NCI-H1436 treated with DMSO at 0.1 percent for 48 hours (cell line): Measurements from ENCODE around the gene CFAP210.

Experiments
- DNase-seq: peaks from one replicate; lab custom pipeline; 2025; lab: John Stamatoyannopoulos, UW

CFAP210 gene

DNA sequence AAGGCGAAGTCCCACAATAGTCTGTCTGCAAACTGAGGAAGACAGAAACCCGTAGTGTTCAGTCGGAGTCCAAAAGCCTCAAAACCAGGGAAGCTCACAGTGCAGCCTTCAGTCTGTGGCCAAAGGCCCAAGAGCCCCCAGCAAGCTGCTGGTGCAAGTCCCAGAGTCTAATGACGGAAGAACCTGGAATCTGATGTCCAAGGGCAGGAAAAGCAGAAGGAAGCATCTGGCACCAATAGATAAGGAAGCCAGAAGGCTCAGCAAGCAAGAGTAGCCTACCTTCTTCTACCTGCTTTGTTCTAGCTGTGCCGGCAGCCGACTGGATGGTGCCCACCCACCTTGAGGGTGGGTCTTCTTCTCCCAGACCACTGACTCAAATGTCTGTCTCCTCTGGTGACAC lies 21.8 kb downstream of the CFAP210 start:
- DNase-seq: no peak

DNA sequence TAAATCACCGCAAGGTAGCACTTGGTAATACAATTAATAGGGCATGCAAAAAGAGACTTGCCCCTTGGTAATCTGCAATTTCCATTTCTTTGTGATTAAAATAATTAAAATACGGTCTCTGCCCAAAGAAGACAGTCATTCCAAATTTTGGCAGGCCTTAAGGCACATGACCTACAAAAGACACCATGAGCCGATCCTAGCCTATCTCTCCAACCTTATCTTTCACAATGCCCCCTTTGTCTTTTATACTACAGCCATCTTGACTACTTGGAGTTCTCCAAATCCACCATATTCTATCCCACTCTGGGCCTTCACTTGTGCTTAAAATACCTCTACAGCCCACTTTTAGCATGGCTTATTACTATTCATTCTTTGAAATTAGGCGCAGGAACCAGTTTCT lies 23.3 kb downstream of the CFAP210 start:
- DNase-seq: no peak

- DNase-seq: no peak
Observed at GRCh38 chr2:169670215-169670651, 24.0 kb downstream of the CFAP210 start.

DNA sequence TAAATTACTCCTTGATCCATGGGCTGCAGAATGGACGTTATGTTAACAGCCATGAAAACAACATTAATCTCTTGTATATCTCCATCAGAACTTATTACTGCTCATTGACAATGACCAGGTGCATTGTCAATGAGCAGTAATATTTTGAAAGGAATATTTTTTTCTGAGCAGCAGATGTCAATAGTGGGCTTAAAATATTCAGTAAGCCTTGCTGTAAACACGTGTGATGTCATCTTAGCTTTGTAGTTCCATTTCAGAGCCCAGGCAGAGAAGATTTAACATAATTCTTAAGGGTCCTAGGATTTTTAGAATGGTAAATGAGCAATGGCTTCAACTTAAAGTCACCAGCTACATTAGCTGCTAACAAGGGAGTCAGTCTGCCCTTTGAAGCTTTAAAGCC lies 26.6 kb downstream of the CFAP210 start:
- DNase-seq: no peak

GRCh38 chr2:169664978-169665930 lies 29.0 kb downstream of the CFAP210 start:
- no peak for DNase-seq

DNA sequence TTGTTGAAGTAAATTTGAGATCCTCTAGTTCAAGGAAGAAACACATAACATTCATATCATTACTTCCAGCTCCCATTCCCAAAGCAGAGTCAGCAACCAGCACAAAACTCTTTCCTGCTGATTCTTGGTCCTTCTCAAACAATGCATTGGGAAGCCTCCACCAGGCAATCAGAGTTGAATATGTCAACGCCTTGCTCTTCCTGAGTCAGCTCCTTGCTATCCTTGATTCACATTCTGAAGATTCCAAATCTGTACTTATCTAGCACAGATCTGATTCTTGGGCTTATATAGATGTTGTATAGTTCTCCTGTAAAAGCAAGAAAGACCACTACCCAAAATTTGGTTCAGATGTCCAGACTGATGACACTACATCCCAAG lies 29.6 kb downstream of the CFAP210 start:
- DNase-seq: no peak

DNA sequence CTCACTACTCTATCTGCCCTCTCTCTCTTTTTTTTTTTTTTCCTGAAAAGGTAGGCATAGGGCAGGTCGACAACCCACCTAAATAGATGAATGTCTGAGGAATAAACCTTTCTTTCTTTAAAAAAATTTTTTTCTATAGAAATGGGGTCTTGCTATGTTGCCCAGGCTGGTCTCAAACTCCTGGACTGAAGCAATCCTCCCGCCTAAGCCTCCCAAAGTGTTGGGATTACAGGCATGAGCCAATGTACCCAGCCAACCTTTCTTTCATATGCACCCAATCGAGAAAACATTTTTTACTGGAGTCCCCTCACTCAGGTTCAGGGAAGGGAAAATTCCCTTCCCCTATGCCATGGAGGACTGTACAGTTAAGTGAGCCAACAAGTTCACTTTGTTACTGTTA lies 31.0 kb downstream of the CFAP210 start:
- DNase-seq: no peak

GRCh38 chr2:169662744-169663143 lies 31.5 kb downstream of the CFAP210 start:
- DNase-seq: no peak

GRCh38 chr2:169661265-169661664 lies 32.9 kb downstream of the CFAP210 start:
- DNase-seq: no peak

- DNase-seq: no peak
Observed at GRCh38 chr2:169659320-169659719, 34.9 kb downstream of the CFAP210 start.

DNA sequence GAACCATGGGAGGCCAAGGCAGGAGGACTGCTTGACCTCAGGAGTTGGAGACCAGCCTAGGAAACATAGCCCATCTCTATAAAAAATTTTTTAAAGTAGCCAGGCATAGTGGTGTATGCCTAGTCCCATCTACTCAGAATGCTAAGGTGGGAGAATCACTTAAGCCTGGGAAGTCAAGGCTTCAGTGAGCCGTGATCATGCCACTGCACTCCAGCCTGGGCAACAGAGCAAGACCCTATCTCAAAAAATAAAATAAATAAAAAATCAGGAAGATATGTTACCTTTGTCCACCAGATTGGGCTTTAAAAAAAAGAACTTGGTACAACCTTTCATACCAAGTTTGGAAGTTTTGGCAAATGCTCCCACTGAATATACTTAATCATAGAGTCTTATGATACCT lies 35.3 kb downstream of the CFAP210 start:
- DNase-seq: no peak

DNA sequence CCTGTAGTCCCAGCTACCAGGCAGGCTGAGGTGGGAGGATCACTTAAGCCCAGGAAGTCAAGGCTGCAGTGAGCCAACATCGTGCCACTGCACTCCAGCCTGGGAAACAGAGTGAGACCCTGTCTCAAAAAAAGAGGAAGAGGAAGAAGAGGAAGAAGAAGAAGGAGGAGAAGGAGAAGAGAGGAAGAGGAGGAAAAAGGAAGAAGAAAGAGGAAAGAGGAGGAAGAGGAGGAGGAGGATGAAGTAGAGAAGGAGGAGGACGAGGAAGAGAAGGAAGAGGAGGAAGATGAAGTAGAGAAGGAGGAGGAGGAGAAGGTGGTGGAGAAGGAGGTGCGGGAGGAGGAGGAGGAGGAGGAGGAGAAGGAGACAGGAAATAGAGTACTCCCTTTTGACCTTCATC lies 38.0 kb downstream of the CFAP210 start:
- no peak for DNase-seq

- no peak for DNase-seq
Observed at GRCh38 chr2:169653636-169654035, 40.6 kb downstream of the CFAP210 start.

DNA sequence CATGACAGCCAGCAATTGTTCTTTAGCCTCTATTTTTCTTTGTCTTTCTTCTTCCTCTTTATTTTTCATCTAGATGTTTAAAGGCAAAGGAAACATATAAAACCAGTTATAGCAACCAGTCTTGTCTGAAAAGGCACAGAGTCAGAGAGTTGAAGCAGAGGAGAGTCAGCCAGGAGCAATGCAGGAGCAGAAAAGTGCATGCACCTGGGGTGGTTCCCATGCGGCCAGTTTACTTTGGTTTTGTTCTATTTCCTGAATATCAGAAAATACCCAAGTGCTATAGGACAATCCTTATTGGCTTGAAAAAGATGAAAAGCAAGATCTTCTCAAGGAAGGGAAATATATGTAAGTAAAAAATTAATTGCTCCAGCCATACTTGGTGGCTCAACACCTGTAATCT lies 44.9 kb downstream of the CFAP210 start:
- no peak for DNase-seq

- DNase-seq: no peak
Observed at GRCh38 chr2:169647496-169647895, 46.7 kb downstream of the CFAP210 start.

- DNase-seq: no peak
Observed at GRCh38 chr2:169644173-169644572, 50.0 kb downstream of the CFAP210 start.

- DNase-seq: no peak
Observed at GRCh38 chr2:169641464-169641863, 52.7 kb downstream of the CFAP210 start.

GRCh38 chr2:169640104-169640503 lies 54.1 kb downstream of the CFAP210 start:
- no peak for DNase-seq

- DNase-seq: no peak
Observed at GRCh38 chr2:169637620-169638019, 56.6 kb downstream of the CFAP210 start.

DNA sequence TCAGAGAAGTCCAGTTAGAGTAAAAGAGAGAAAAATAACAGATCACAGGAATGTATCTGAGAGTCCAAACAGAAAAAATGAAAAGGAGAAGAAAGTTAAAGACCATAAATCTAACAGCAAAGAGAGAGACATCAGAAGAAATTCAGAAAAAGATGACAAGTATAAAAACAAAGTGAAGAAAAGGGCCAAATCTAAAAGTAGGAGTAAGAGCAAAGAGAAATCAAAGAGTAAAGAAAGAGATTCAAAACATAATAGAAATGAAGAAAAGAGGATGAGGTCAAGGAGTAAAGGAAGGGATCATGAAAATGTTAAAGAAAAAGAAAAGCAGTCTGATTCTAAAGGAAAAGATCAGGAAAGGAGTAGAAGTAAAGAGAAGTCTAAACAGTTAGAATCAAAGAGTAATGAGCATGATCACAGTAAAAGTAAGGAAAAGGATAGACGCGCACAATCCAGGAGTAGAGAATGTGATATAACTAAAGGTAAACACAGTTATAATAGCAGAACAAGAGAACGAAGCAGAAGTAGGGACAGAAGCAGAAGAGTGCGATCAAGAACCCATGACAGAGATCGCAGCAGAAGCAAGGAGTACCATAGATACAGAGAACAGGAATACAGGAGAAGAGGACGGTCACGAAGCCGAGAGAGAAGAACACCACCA lies 57.6 kb downstream of the CFAP210 start:
- DNase-seq: no peak

- DNase-seq: no peak
Observed at GRCh38 chr2:169625781-169626180, 68.4 kb downstream of the CFAP210 start.

- DNase-seq: no peak
Observed at GRCh38 chr2:169623235-169623634, 71.0 kb downstream of the CFAP210 start.

DNA sequence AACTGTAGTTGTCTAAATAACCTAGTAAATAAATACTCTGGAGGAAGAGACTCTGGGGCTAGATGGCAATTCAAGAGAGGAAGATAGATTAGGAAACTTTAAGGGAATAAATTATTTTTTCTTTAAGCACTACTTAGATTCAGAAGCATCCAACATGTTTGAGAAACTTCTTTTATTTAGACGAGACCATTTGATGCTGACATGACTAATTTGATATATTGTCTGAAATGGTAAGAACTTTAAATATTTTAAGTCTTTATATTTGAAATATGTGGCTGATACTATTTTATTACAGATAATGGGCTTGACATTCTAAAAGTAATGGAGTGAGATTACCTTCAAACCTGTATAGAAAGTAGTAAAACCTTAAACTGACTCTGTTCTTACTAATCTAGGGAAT lies 73.7 kb downstream of the CFAP210 start:
- DNase-seq: no peak
